GM18502 (cell line): ENCODE data around the gene KIF12.

Experiments used
- ATAC-seq: cut with Tn5 transposase; IDR thresholded peaks from one replicate; pipeline ENCODE4 v1.9.1; 2021; ENCODE audit warnings: mild to moderate bottlenecking; ENCODE audit not compliant: unreplicated experiment, poor library complexity

The KIF12 gene

GRCh38 chr9:114124138-114124537, 25.0 kb upstream of the KIF12 start:
- no peak for ATAC-seq

GRCh38 chr9:114123031-114123977, 24.2 kb upstream of the KIF12 start:
- ATAC-seq, result no peak

DNA sequence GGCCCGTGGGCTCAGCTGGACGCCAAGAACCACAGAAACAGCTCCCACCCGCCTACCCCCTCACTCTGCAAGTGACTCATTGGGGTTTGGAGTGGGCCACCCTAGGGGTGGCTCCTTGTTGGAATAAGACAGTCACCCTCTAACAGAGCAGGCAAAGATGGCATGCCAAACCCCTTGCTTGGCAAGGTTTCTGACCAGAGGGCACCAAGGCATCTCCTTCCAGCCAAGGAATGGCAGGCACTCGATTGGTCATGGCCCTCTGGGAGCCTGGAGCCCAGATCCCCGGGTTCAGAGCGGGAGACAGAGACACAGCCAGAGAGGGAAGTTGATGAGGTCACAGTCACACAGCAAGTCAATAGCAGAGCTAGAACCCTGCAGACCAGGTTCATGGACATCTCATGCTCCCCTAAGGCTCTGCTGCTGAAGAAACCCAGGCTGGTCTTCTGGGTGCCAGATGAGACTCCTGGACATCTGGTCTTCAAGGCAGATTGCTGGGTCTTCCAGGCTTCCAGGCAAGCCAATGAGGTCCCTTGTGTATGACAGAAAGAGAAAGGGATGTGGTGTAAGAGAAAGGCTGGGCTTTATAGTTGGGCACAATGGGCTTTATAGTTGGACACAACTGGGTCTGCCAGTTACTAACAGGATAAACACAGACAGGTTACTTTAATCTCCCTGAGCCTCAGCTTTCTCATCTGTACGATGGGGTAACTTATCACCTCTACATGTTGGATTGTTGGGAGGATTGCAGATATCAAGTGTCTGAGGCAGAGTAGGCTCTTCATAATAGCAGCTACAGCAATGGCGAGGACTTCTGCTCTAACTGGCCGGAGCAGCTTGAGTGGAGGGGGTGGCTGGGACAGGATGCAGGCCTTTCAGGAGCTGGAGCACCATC, 23.3 kb upstream of the KIF12 start:
- no peak for ATAC-seq

- ATAC-seq, result no peak
These were observed 22.4 kb upstream of the KIF12 start for GRCh38 chr9:114121227-114122135.

DNA sequence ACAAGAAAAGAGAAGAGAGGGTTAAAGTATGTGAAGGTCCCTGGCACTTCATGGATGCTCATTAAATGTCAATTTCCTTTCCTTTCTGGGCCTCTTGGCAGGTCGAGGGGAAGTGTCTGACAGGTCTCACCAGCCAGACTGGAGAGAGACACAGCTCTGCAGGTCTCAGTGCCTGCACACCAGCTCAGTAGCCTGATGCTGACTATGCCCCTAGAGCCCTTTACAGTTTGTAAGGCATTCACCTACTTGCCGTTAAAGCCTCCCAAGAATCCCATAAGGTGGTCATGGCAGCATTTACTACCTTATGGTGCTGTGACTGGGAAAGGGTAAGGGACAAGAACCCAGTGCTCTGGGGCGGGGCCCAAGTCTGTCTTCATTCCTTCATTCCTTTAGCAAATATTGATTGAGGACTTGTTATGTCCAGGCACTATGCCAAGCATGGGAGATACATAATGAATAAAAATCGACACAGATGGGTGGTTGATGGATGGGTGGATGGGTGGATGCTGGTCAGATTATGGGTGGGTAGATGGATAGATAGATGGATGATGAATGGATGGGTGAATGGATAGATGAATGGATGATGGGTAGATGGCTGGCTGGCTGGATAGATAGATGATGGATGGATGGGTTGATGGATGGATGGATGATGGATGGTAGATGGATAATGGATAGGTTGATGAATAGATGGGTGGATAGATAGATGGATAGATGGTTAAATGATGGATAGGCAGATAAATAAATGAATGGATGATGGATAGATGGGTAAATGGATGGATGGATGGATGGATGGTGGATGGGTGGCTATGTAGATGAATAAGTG, 21.3 kb upstream of the KIF12 start:
- ATAC-seq, result no peak

GRCh38 chr9:114119242-114120191, 20.4 kb upstream of the KIF12 start:
- no peak for ATAC-seq

GRCh38 chr9:114117996-114118830, 19.1 kb upstream of the KIF12 start:
- ATAC-seq, result no peak

DNA sequence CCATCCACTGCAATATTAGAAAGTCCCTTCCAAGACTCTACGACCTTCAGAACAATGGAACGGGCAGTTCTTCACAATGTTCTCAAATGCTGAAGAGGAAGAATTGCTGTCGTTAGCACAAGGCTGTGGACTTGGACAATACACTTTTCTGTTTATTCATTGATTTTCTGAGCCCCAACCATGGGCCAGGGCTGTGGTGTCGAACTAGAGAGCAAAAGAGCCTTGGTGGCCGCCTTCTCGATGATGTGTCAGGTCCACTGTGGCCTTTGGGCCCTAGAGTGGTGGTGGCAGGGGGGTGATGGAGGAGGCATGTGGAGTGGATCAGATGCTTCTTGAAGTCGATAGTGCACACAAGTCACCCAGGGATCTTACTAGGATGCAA, 18.5 kb upstream of the KIF12 start:
- ATAC-seq, result no peak

GRCh38 chr9:114116126-114116747, 17.1 kb upstream of the KIF12 start:
- ATAC-seq, result no peak

- no peak for ATAC-seq
These were observed 16.6 kb upstream of the KIF12 start for GRCh38 chr9:114115654-114116125.

DNA sequence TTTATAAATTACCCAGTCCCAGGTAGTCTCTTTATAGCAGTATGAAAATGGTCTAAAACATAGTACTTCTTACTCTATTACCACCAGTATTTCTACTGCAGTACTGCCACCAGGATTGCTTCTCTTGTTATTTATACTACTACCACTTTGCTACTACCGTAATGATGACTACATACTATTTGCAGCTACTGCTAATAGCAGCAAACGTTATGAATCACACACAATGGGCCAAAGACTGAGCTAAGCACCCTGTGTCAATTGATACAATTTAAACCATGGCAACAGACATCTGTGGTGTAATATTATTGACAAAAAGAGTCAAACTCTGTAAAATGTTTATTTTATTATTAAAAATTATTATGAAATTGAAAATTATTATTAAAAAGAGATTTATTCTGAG, 15.3 kb upstream of the KIF12 start:
- no peak for ATAC-seq

DNA sequence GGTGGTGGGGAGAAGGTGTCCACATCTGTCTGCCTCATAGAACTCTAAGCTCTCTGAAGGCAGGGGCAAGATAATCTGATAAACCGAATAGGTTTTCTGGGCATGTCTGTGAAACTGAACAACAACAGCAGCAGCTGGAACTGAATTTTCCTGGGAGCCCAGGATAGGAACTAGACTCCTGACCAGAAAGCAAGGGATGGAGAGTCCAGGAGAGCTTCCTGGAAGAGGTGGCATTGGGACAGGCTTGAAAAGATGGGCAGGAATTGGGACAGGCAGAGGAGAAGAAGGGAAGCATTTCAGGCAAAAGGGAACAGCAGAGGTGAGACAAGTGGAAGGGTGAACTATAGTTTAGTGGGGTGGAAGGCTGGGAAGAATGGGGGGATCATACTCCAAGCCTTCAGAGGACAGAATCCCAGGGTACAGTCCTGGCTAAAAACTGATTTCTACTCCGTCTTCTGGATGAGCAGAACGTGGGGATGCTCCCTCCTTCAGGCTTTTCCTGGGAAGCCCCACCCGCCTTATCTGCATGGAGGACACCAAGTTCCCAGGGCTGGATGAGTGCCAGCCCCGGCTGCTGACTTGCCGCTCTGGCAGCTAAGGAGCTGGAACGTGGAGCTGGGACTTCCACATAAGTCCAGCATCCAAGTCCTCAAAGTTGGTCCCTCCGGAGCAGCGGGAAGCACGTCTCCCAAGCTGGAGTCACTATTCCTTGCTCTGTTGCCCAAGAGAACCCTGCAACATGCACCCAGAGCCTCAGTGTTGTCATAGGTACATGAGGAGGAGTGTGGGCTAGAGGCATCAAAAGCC, 13.9 kb upstream of the KIF12 start:
- no peak for ATAC-seq

DNA sequence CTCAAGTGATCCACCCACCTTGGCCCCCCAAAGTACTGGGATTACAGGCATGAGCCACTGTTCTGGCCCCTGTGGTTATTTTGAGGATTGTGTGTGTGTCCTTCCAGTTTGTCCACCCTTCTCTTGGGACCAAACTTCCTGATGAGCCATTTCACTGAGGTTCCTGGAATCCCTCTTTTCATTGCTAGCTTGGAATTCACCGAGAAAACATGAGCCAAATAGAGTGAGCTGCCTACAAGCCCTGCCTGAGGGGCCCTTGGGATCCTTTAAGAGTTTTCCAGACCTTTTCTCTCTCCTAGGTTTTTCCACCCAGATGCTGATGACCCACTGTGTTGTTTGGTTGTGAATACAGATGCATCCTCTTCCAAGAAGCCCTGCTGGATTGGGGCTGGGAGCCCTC, 13.2 kb upstream of the KIF12 start:
- no peak for ATAC-seq

DNA sequence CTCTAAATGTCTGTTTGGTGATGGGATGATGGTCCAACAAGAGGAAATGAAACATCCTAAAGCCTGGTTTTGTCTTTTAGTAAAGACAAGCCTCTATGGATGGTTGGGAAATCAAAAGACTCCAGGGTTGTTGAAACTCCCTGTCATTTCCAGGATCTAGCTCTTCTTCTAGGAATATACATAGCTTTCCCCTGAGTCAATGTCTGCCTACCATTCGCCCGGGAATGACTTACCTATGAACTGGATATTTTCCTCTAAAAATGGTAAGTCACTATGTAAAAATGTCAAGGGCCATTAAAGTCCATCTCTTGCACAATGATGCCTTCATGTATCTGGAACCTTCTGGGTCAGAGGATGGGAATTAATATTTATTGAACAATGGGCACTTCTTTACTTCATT, 11.1 kb upstream of the KIF12 start:
- no peak for ATAC-seq

DNA sequence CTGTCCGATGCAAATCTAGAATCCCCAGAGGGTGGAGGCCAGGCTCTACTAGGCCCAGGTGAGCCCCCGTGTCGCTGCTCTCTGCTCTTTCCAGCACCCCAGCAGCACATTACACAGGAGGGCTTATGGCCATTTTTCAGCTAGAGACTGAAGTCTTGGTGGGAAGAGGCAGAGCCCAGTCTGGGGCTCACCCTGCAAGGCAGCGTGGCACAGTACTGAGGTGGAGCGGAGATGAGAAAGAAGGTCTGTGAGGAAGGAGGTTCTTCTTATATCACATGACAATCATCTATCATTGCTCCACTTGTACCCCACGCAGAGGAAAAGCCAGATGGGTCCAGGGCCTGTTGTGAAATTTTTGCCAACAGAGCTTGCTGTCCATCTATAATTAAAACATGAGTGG, 10.0 kb upstream of the KIF12 start:
- ATAC-seq, result no peak
